ENCODE measurements around the gene ANKRD33B. TPM values are rescaled to one million over a fixed set of nuclear protein-coding genes. Genes with fewer than 3 reads are reported as not detected.
"Not testable (repeated sequence)": the region's sequence is repeated elsewhere in the genome, so short reads cannot be mapped to it uniquely, and the experiment has no call there.

ANKRD33B gene
- total and polyA plus RNA-seq, 2 experiments from 2014 or later: 1.5 to 2.0 TPM

GRCh38 chr5:10629682-10630081 is 65.8 kb downstream of the ANKRD33B start:
- Histone ChIP-seq H2AFZ (no peak overlapping the region), H3K4me3 (no peak overlapping the region), H3K4me2 (no peak overlapping the region), H3K27ac (no peak overlapping the region), H3K4me1 (ENCODE audit: insufficient read depth) (peaks cover 6% of the 10 kb centered on the region), H3K9me2 (replicated peaks; ENCODE audit: insufficient read depth) (no peaks in the 10 kb centered on the region), H3K36me3 (replicated peaks; ENCODE audit: insufficient read depth, low read depth) (no peaks in the 10 kb centered on the region), H3K9me3 (ENCODE audit: low read depth) (no peaks in the 10 kb centered on the region), H3K27me3 (no peaks in the 10 kb centered on the region), H4K20me1 (ENCODE audit: insufficient read depth, poor library complexity, severe bottlenecking) (no peaks in the 10 kb centered on the region), H3K79me2 (no peaks in the 10 kb centered on the region)
- DNase-seq (ENCODE audit: low spot score): no peak
- no peak for TF ChIP-seq CTCF (IDR thresholded peaks at IDR 0.05; ENCODE audit: poor library complexity)
- TF ChIP-seq EZH2phosphoT487 (IDR thresholded peaks at IDR 0.05; ENCODE audit: low read depth, severe bottlenecking, unreplicated experiment): no peak
- TF ChIP-seq EZH2 (IDR thresholded peaks at IDR 0.05; ENCODE audit: borderline replicate concordance): no peak
- WGBS (ENCODE audit: low lambda C conversion rate, missing lambda C conversion rate): 93% methylated on average over 5 of the region's 5 CpGs

DNA sequence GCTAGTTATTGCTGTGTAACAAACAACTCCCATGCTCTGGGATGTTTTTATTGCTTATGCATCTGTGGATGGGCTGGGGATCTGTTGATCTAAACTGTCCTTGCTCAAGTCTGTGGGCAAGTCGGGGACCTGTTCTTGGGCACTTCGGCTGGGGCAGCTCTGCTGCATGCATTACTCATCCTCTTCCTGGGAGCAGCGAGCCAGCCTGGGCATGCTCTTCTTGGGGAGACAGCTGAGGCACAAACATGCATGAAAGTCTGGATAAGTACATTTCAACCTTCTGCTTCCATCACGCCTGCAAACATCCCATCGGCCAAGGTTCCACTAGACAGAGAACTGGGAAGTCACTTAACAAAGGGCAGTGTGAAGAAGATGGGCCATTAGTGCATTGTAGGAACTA is 66.3 kb downstream of the ANKRD33B start:
- H3K36me3 ChIP-seq (replicated peaks; ENCODE audit: insufficient read depth, low read depth): no peaks in the 10 kb centered on the region
- no peak overlapping the region for H3K4me3 ChIP-seq
- H3K9me3 ChIP-seq (ENCODE audit: low read depth): no peaks in the 10 kb centered on the region
- no peaks in the 10 kb centered on the region for H3K27me3 ChIP-seq
- no peak overlapping the region for H3K27ac ChIP-seq
- DNase-seq (ENCODE audit: low spot score): no peak
- no peaks in the 10 kb centered on the region for H4K20me1 ChIP-seq (ENCODE audit: insufficient read depth, poor library complexity, severe bottlenecking)
- no peaks in the 10 kb centered on the region for H3K9me2 ChIP-seq (replicated peaks; ENCODE audit: insufficient read depth)
- H3K4me2 ChIP-seq: no peak overlapping the region
- 95% methylated on average over 5 of the region's 5 CpGs for WGBS (ENCODE audit: low lambda C conversion rate, missing lambda C conversion rate)
- H3K4me1 ChIP-seq (ENCODE audit: insufficient read depth): peaks cover 6% of the 10 kb centered on the region
- TF ChIP-seq EZH2phosphoT487 (IDR thresholded peaks at IDR 0.05; ENCODE audit: low read depth, severe bottlenecking, unreplicated experiment) (no peak), CTCF (IDR thresholded peaks at IDR 0.05; ENCODE audit: poor library complexity) (no peak), EZH2 (IDR thresholded peaks at IDR 0.05; ENCODE audit: borderline replicate concordance) (no peak)
- no peak overlapping the region for H2AFZ ChIP-seq
- no peaks in the 10 kb centered on the region for H3K79me2 ChIP-seq

- H3K4me1 ChIP-seq (ENCODE audit: insufficient read depth); DNase-seq (ENCODE audit: low spot score); H3K9me3 ChIP-seq (ENCODE audit: low read depth); H2AFZ ChIP-seq; H3K27me3 ChIP-seq; H4K20me1 ChIP-seq (ENCODE audit: insufficient read depth, poor library complexity, severe bottlenecking); H3K4me3 ChIP-seq; H3K79me2 ChIP-seq; H3K9me2 ChIP-seq (replicated peaks; ENCODE audit: insufficient read depth); H3K27ac ChIP-seq; H3K4me2 ChIP-seq; H3K36me3 ChIP-seq (replicated peaks; ENCODE audit: insufficient read depth, low read depth): not testable (repeated sequence)
- WGBS (ENCODE audit: low lambda C conversion rate, missing lambda C conversion rate): 92% methylated on average over 4 of the region's 4 CpGs
These were observed 66.9 kb downstream of the ANKRD33B start for GRCh38 chr5:10630744-10631143.

DNA sequence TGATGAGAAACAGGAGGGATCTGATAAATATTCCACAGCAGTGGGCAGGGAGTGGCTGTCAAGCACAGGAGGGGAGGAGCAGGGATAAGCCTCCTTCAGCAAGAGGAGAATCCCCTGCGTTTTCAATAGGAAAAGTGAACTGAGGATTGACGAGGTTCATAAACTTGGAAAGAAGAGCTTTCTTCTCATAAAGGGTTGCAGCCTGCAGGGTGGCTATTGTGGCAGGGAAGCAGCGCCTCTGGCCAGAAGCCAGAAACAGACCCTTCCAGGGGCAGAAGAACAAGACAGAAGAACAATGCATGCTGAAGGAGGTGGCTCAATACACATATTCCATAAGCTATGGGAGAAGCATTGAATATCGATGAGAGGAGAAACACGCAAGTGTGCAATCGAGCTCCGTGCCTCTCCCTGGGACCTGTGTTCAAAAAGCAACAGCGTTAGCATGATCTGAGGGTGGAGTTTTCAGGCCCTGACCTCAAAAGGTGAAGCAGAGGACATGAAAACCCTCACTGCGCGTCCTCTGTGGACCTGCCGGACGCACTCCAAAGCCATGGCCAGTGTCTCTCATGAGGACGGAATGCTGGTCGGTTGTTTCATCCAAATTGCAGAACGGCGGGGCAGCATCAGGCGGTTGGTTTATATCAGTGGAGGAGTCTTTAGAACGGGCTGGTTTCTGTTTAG is 67.6 kb downstream of the ANKRD33B start:
- 90% methylated on average over 18 of the region's 18 CpGs for WGBS (ENCODE audit: low lambda C conversion rate, missing lambda C conversion rate)
- no peaks in the 10 kb centered on the region for H3K9me3 ChIP-seq (ENCODE audit: low read depth)
- peaks cover 6% of the 10 kb centered on the region for H3K4me1 ChIP-seq (ENCODE audit: insufficient read depth)
- H3K36me3 ChIP-seq (replicated peaks; ENCODE audit: insufficient read depth, low read depth): no peaks in the 10 kb centered on the region
- H3K27me3 ChIP-seq: no peaks in the 10 kb centered on the region
- no peaks in the 10 kb centered on the region for H4K20me1 ChIP-seq (ENCODE audit: insufficient read depth, poor library complexity, severe bottlenecking)
- no peak for DNase-seq (ENCODE audit: low spot score)
- H3K9me2 ChIP-seq (replicated peaks; ENCODE audit: insufficient read depth): no peaks in the 10 kb centered on the region
- H2AFZ ChIP-seq: no peak overlapping the region
- no peak overlapping the region for H3K4me3 ChIP-seq
- no peak overlapping the region for H3K27ac ChIP-seq
- no peaks in the 10 kb centered on the region for H3K79me2 ChIP-seq
- H3K4me2 ChIP-seq: no peak overlapping the region
- TF ChIP-seq EZH2 (IDR thresholded peaks at IDR 0.05; ENCODE audit: borderline replicate concordance): no peak
- TF ChIP-seq CTCF (IDR thresholded peaks at IDR 0.05; ENCODE audit: poor library complexity): no peak
- no peak for TF ChIP-seq EZH2phosphoT487 (IDR thresholded peaks at IDR 0.05; ENCODE audit: low read depth, severe bottlenecking, unreplicated experiment)
